Measurements from ENCODE around the gene MAPK1. TPM values are rescaled to one million over a fixed set of nuclear protein-coding genes. Genes with fewer than 3 reads are reported as not detected.
A peak's percentile ranks its signal among the peaks of the same experiment; 100 is the strongest.

The MAPK1 gene
- total and polyA plus RNA-seq, 9 of the 15 experiments (the other 6 are each of a cell fraction or from before 2014, with no cell fraction given) = 46.3 to 575 (median 283) TPM

GRCh38 chr22:21905234-21905633 lies 37.8 kb upstream of the MAPK1 start (continued):
- TF ChIP-seq ARID3B (CRISPR knock-in tag; IDR thresholded peaks at IDR 0.05; ENCODE audit: borderline replicate concordance) (peak; percentile 34; the same call in 1 of the 2 replicates), CEBPB (tag; IDR thresholded peaks at IDR 0.05) (0 out of 2 replicates have a peak, but pooled peaks have one; percentile 22), ZNF232 (CRISPR knock-in tag; IDR thresholded peaks at IDR 0.05) (0 out of 2 replicates have a peak, but pooled peaks have one; percentile 64), KLF1 (tag; IDR thresholded peaks at IDR 0.05) (0 out of 2 replicates have a peak, but pooled peaks have one; percentile 16)

GRCh38 chr22:21904250-21904789 lies 36.9 kb upstream of the MAPK1 start:
- Histone ChIP-seq H3K9me3 (replicated peaks; ENCODE audit: control insufficient read depth, insufficient read depth, low read depth, low read length) (no peaks in the 10 kb centered on the region), H3K4me2 (ENCODE audit: insufficient read depth, low read length) (no peak overlapping the region), H3K79me2 (ENCODE audit: control insufficient read depth, insufficient read depth, low read length) (no peaks in the 10 kb centered on the region), H3K4me3 (no peak overlapping the region), H3K36me3 (ENCODE audit: control insufficient read depth, insufficient read depth, low read length) (no peaks in the 10 kb centered on the region), H3K4me1 (replicated peaks in 1 of 2; ENCODE audit: control insufficient read depth in 2 of 2, insufficient read depth in 2 of 2, low read length in 2 of 2) (0 out of 5 replicates have a peak, but pooled peaks cover 0 to 4% of the 10 kb centered on the region in 2 experiments), H3K9ac (ENCODE audit: insufficient read depth in 1 of 2, low read depth in 2 of 2, low read length in 2 of 2) (peak overlapping the region in 1 of 2 experiments; percentile 29; a peak in 2 of 4 replicates), H4K20me1 (replicated peaks; ENCODE audit: control insufficient read depth, insufficient read depth, low read length) (peaks cover 8% of the 10 kb centered on the region; the same call in 1 of the 2 replicates), H3K9me1 (ENCODE audit: control insufficient read depth, insufficient read depth, low read length) (no peaks in the 10 kb centered on the region), H3K27me3 (ENCODE audit: control insufficient read depth in 2 of 2, insufficient read depth in 2 of 2, low read length in 2 of 2) (peaks cover 11 to 27% of the 10 kb centered on the region in 2 experiments; a peak in 4 of 5 replicates), H2AFZ (ENCODE audit: low read depth, low read length) (no peak overlapping the region), H3K27ac (ENCODE audit: extremely low read depth, low read depth, low read length) (no peak overlapping the region)
- POLR2A ChIA-PET = interaction anchor here (0.6 to 49.7 kb wide), 6 partner anchors 8 to 210 kb away, joined by 3 to 1041 read pairs (median 4); partner anchors contain the start of gene PPM1F
- 34% methylated on average over 4 of the region's 4 CpGs for WGBS (ENCODE audit: insufficient coverage, low coverage, missing lambda C conversion rate)
- CTCF ChIA-PET (ENCODE audit: low intra/inter-chr PET ratio) = interaction anchor here (0.7 kb wide), 1 partner anchor 463 kb away, joined by 3 read pairs; no protein-coding TSS in a partner anchor
- intact Hi-C loops (cut with micrococcal nuclease) (no loop called here), in situ Hi-C loops (cut with MboI) (no loop called here)
- peak in 1 of 4 experiments; percentile 45 for DNase-seq (ENCODE audit: extremely low read depth in 1 of 4, low spot score in 3 of 4)
- no peak for FAIRE-seq
- peak; percentile 15 for ATAC-seq
- no TSS peak for BruUV-seq (replicated peaks)
- peak; percentile 17; the same call in 1 of the 2 replicates for TF ChIP-seq GABPB1 (CRISPR knock-in tag; IDR thresholded peaks at IDR 0.05)
- TF ChIP-seq ETS2 (tag; IDR thresholded peaks at IDR 0.05; ENCODE audit: borderline replicate concordance, poor library complexity, severe bottlenecking) = no peak
- no peak for TF ChIP-seq NFRKB (IDR thresholded peaks at IDR 0.05; ENCODE audit: low read depth)
- TF ChIP-seq, protein P1, sequence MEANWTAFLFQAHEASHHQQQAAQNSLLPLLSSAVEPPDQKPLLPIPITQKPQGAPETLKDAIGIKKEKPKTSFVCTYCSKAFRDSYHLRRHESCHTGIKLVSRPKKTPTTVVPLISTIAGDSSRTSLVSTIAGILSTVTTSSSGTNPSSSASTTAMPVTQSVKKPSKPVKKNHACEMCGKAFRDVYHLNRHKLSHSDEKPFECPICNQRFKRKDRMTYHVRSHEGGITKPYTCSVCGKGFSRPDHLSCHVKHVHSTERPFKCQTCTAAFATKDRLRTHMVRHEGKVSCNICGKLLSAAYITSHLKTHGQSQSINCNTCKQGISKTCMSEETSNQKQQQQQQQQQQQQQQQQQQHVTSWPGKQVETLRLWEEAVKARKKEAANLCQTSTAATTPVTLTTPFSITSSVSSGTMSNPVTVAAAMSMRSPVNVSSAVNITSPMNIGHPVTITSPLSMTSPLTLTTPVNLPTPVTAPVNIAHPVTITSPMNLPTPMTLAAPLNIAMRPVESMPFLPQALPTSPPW (CRISPR knock-in tag; IDR thresholded peaks at IDR 0.05) = no peak
- no peak for TF ChIP-seq ZNF511 (CRISPR knock-in tag; IDR thresholded peaks at IDR 0.05)
- no peak for TF ChIP-seq ZNF224 (CRISPR knock-in tag; IDR thresholded peaks at IDR 0.05)
- TF ChIP-seq, protein P2, sequence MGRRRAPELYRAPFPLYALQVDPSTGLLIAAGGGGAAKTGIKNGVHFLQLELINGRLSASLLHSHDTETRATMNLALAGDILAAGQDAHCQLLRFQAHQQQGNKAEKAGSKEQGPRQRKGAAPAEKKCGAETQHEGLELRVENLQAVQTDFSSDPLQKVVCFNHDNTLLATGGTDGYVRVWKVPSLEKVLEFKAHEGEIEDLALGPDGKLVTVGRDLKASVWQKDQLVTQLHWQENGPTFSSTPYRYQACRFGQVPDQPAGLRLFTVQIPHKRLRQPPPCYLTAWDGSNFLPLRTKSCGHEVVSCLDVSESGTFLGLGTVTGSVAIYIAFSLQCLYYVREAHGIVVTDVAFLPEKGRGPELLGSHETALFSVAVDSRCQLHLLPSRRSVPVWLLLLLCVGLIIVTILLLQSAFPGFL (CRISPR knock-in tag; IDR thresholded peaks at IDR 0.05) = no peak
- 0 out of 2 replicates have a peak, but pooled peaks have one; percentile 57 for TF ChIP-seq ZC3H4 (CRISPR knock-in tag; IDR thresholded peaks at IDR 0.05; ENCODE audit: borderline replicate concordance)
- TF ChIP-seq L3MBTL2 (IDR thresholded peaks at IDR 0.05) = no peak
- TF ChIP-seq ZBED1 (IDR thresholded peaks at IDR 0.05) = no peak
